ENCODE measurements around the gene TSPAN4.

The TSPAN4 gene

GRCh38 chr11:821512-822371 lies 20.9 kb upstream of the TSPAN4 start:
- DNase-seq (ENCODE audit: extremely low read depth in 1 of 2, low read depth in 1 of 2): no peak

- DNase-seq (ENCODE audit: extremely low read depth in 1 of 2, low read depth in 1 of 2): no peak
These were observed 19.0 kb upstream of the TSPAN4 start for GRCh38 chr11:823441-824291.

GRCh38 chr11:824292-824880 lies 18.3 kb upstream of the TSPAN4 start:
- DNase-seq (ENCODE audit: extremely low read depth in 1 of 2, low read depth in 1 of 2): no peak

- no peak for DNase-seq (ENCODE audit: extremely low read depth in 1 of 2, low read depth in 1 of 2)
These were observed 17.7 kb upstream of the TSPAN4 start for GRCh38 chr11:824942-825341.

- DNase-seq (ENCODE audit: extremely low read depth in 1 of 2, low read depth in 1 of 2): no peak
These were observed 17.1 kb upstream of the TSPAN4 start for GRCh38 chr11:825366-826226.

- no peak for DNase-seq (ENCODE audit: extremely low read depth in 1 of 2, low read depth in 1 of 2)
These were observed 16.4 kb upstream of the TSPAN4 start for GRCh38 chr11:826227-826621.

- no peak for DNase-seq (ENCODE audit: extremely low read depth in 1 of 2, low read depth in 1 of 2)
These were observed 15.9 kb upstream of the TSPAN4 start for GRCh38 chr11:826836-827145.

GRCh38 chr11:827146-827896 lies 15.3 kb upstream of the TSPAN4 start:
- DNase-seq (ENCODE audit: extremely low read depth in 1 of 2, low read depth in 1 of 2): no peak

GRCh38 chr11:827897-828192 lies 14.8 kb upstream of the TSPAN4 start, which contains the start of gene CRACR2B:
Gene CRACR2B (plus strand): TSS chr11:827919. CDS start chr11:828608, 689 bp downstream.
- no peak for DNase-seq (ENCODE audit: extremely low read depth in 1 of 2, low read depth in 1 of 2)

- no peak for DNase-seq (ENCODE audit: extremely low read depth in 1 of 2, low read depth in 1 of 2)
These were observed 14.0 kb upstream of the TSPAN4 start for GRCh38 chr11:828506-829175.

GRCh38 chr11:829176-829846 lies 13.3 kb upstream of the TSPAN4 start:
- no peak for DNase-seq (ENCODE audit: extremely low read depth in 1 of 2, low read depth in 1 of 2)

GRCh38 chr11:829847-830294 lies 12.8 kb upstream of the TSPAN4 start:
- no peak for DNase-seq (ENCODE audit: extremely low read depth in 1 of 2, low read depth in 1 of 2)

- peak in 1 of 2 donors; percentile 47 for DNase-seq (ENCODE audit: extremely low read depth in 1 of 2, low read depth in 1 of 2)
These were observed 12.1 kb upstream of the TSPAN4 start for GRCh38 chr11:830295-831117.

- no peak for DNase-seq (ENCODE audit: extremely low read depth in 1 of 2, low read depth in 1 of 2)
These were observed 11.4 kb upstream of the TSPAN4 start for GRCh38 chr11:831118-831864.

- no peak for DNase-seq (ENCODE audit: extremely low read depth in 1 of 2, low read depth in 1 of 2)
These were observed 10.6 kb upstream of the TSPAN4 start for GRCh38 chr11:831961-832528.

- peak in 1 of 2 donors; percentile 50 for DNase-seq (ENCODE audit: extremely low read depth in 1 of 2, low read depth in 1 of 2)
These were observed 10.0 kb upstream of the TSPAN4 start, which contains the start of gene CD151 for GRCh38 chr11:832529-833113. Gene CD151 (plus strand): TSS chr11:832952. CDS start chr11:836070, 3,118 bp downstream.

Measured in activated CD8-positive, alpha-beta memory T cell treated with anti-CD3 and anti-CD28 coated beads for 1 hour (primary cell).